Urinary bladder (tissue), 4 donors: ENCODE measurements around the gene SSB. TPM values are rescaled to one million over a fixed set of nuclear protein-coding genes. Genes with fewer than 3 reads are reported as not detected.
A peak's percentile ranks its signal among the peaks of the same experiment; 100 is the strongest.
"Not testable (repeated sequence)": the region's sequence is repeated elsewhere in the genome, so short reads cannot be mapped to it uniquely, and the experiment has no call there.

ENCODE experiments used
- DNase-seq: peaks from one replicate; pipeline ENCODE4 v3.0.0-alpha.2; 2015; ENCODE audit errors: extremely low spot score
- H3K27ac ChIP-seq: one replicate; pipeline ENCODE4 v1.5.1; 2013; ENCODE audit warnings: low read depth, mild to moderate bottlenecking, moderate library complexity
- H3K36me3 ChIP-seq: one replicate; pipeline ENCODE4 v1.6.1; 2013; ENCODE audit warnings: mild to moderate bottlenecking, moderate library complexity; ENCODE audit not compliant: insufficient read depth
- H3K4me1 ChIP-seq: one replicate; pipeline ENCODE4 v1.6.1; 2013; ENCODE audit warnings: mild to moderate bottlenecking, moderate library complexity; ENCODE audit not compliant: insufficient read depth
- H3K4me3 ChIP-seq: one replicate; pipeline ENCODE4 v1.5.1; 2013; ENCODE audit warnings: low read depth, low read length
- WGBS: extraction: QIAGEN DNeasy Blood & Tissue Kit; methylation state at CpG from one replicate; pipeline ENCODE4 v1.1.7; 2013; 5-methylcytosine and 5-hydroxymethylcytosine counted together
- polyA plus RNA-seq: library from polyadenylated mRNA; stranded (reverse); fragments of 200-250 nt; gene quantifications from one replicate; pipeline ENCODE4 v1.2.3, GENCODE V29; 2013
- total RNA-seq: library from RNA; depleted of rRNA; stranded (reverse); fragments of >200 nt; gene quantifications from one replicate; pipeline ENCODE4 v1.2.3, GENCODE V29; 2014
- donor health status: healthy with polysubstance abuse.
- donor health status: healthy.

SSB gene
- 100 TPM for total RNA-seq
- 91.4 TPM for polyA plus RNA-seq

GRCh38 chr2:169798718-169799592 is at the start of gene SSB:
TSS of gene SSB (plus strand) at chr2:169798871. CDS start at chr2:169800961, 2,090 bp downstream.
- WGBS, result under 1% methylated on average over 67 of the region's 67 CpGs
- Histone ChIP-seq H3K36me3 (peaks cover 3% of the 10 kb centered on the region), H3K4me3 (peak within 1 kb of the TSS; percentile 96), H3K27ac (peak within 1 kb of the TSS; percentile 71), H3K4me1 (no peaks in the 10 kb centered on the region)
- peak; percentile 81 for DNase-seq

- DNase-seq, result no peak
- no peaks in the 10 kb centered on the region for H3K36me3 ChIP-seq
- no peak overlapping the region for H3K27ac ChIP-seq
- 93% methylated on average over 3 of the region's 3 CpGs for WGBS
- no peaks in the 10 kb centered on the region for H3K4me1 ChIP-seq
- H3K4me3 ChIP-seq, result no peak overlapping the region
These were observed 45.9 kb upstream of the SSB start for GRCh38 chr2:169752752-169753151.

- H3K36me3 ChIP-seq, result no peaks in the 10 kb centered on the region
- no peak overlapping the region for H3K4me3 ChIP-seq
- no peak overlapping the region for H3K27ac ChIP-seq
- no peaks in the 10 kb centered on the region for H3K4me1 ChIP-seq
- 68% methylated on average over 6 of the region's 6 CpGs for WGBS
- no peak for DNase-seq
These were observed 43.4 kb upstream of the SSB start for GRCh38 chr2:169755083-169755870.

GRCh38 chr2:169756342-169756741 is 42.3 kb upstream of the SSB start:
- no peak overlapping the region for H3K4me3 ChIP-seq
- no peaks in the 10 kb centered on the region for H3K36me3 ChIP-seq
- 92% methylated on average over 4 of the region's 4 CpGs for WGBS
- no peaks in the 10 kb centered on the region for H3K4me1 ChIP-seq
- H3K27ac ChIP-seq, result no peak overlapping the region
- DNase-seq, result no peak

- 80% methylated on average over 3 of the region's 3 CpGs for WGBS
- H3K4me1 ChIP-seq, result no peaks in the 10 kb centered on the region
- no peak overlapping the region for H3K27ac ChIP-seq
- no peak for DNase-seq
- no peaks in the 10 kb centered on the region for H3K36me3 ChIP-seq
- no peak overlapping the region for H3K4me3 ChIP-seq
These were observed 41.3 kb upstream of the SSB start for GRCh38 chr2:169757356-169757755.

GRCh38 chr2:169757778-169758177 is 40.9 kb upstream of the SSB start:
- Histone ChIP-seq H3K27ac (no peak overlapping the region), H3K4me3 (no peak overlapping the region), H3K4me1 (no peaks in the 10 kb centered on the region), H3K36me3 (no peaks in the 10 kb centered on the region)
- DNase-seq, result no peak
- 97% methylated on average over 2 of the region's 2 CpGs for WGBS

- H3K4me1 ChIP-seq, result no peaks in the 10 kb centered on the region
- H3K4me3 ChIP-seq, result no peak overlapping the region
- H3K36me3 ChIP-seq, result no peaks in the 10 kb centered on the region
- no peak overlapping the region for H3K27ac ChIP-seq
- DNase-seq, result no peak
- WGBS, result 69% methylated on average over 7 of the region's 7 CpGs
These were observed 38.7 kb upstream of the SSB start for GRCh38 chr2:169759987-169760386.

GRCh38 chr2:169760798-169761197 is 37.9 kb upstream of the SSB start:
- not testable (repeated sequence) for H3K36me3 ChIP-seq, H3K4me3 ChIP-seq, DNase-seq, H3K4me1 ChIP-seq, H3K27ac ChIP-seq
- WGBS, result 95% methylated on average over 3 of the region's 3 CpGs

GRCh38 chr2:169761251-169761969 is 37.3 kb upstream of the SSB start:
- Histone ChIP-seq H3K27ac (no peak overlapping the region), H3K4me1 (no peaks in the 10 kb centered on the region), H3K4me3 (no peak overlapping the region), H3K36me3 (no peaks in the 10 kb centered on the region)
- 91% methylated on average over 9 of the region's 9 CpGs for WGBS
- no peak for DNase-seq

GRCh38 chr2:169761970-169762292 is 36.7 kb upstream of the SSB start:
- no peaks in the 10 kb centered on the region for H3K36me3 ChIP-seq
- no peak overlapping the region for H3K4me3 ChIP-seq
- H3K27ac ChIP-seq, result no peak overlapping the region
- 95% methylated on average over 6 of the region's 6 CpGs for WGBS
- H3K4me1 ChIP-seq, result no peaks in the 10 kb centered on the region
- DNase-seq, result no peak

GRCh38 chr2:169765523-169765922 is 33.1 kb upstream of the SSB start:
- Histone ChIP-seq H3K36me3 (no peaks in the 10 kb centered on the region), H3K4me1 (no peaks in the 10 kb centered on the region), H3K27ac (no peak overlapping the region), H3K4me3 (no peak overlapping the region)
- DNase-seq, result no peak
- 76% methylated on average over 6 of the region's 6 CpGs for WGBS

- 31% methylated on average over 12 of the region's 12 CpGs for WGBS
- no peak overlapping the region for H3K4me3 ChIP-seq
- DNase-seq, result no peak
These were observed 31.3 kb upstream of the SSB start for GRCh38 chr2:169767243-169767888.

GRCh38 chr2:169768262-169768995 is 30.2 kb upstream of the SSB start:
- no peak for DNase-seq
- WGBS, result 38% methylated on average over 72 of the region's 72 CpGs
- Histone ChIP-seq H3K4me1 (no peaks in the 10 kb centered on the region), H3K36me3 (no peaks in the 10 kb centered on the region), H3K4me3 (peak overlapping the region; percentile 43), H3K27ac (no peak overlapping the region)

More at GRCh38 chr2:169767243-169767888, 31.3 kb upstream of the SSB start:
- Histone ChIP-seq H3K4me1 (no peaks in the 10 kb centered on the region), H3K36me3 (no peaks in the 10 kb centered on the region), H3K27ac (no peak overlapping the region)
